Neuronal stem cell (in vitro differentiated cells): ENCODE measurements around the gene IFIT1B.
"Not testable (repeated sequence)": the region's sequence is repeated elsewhere in the genome, so short reads cannot be mapped to it uniquely, and the experiment has no call there.

ENCODE experiments used
- DNase-seq: peaks from one replicate; pipeline ENCODE4 v3.0.0-alpha.2; 2013; ENCODE audit warnings: low spot score
- H2AFZ ChIP-seq: one replicate; pipeline ENCODE4 v1.6.1; 2013; ENCODE audit warnings: mild to moderate bottlenecking, low read length, inconsistent platforms
- H2AK5ac ChIP-seq: 2 replicates; pipeline ENCODE4 v1.6.1; 2013; ENCODE audit warnings: low read depth, mild to moderate bottlenecking, inconsistent platforms, low read length, moderate library complexity, mixed read lengths
- H2BK120ac ChIP-seq: 2 replicates; pipeline ENCODE4 v1.6.1; 2013; ENCODE audit warnings: low read depth, mild to moderate bottlenecking, inconsistent platforms, low read length, moderate library complexity, mixed read lengths
- H2BK12ac ChIP-seq: one replicate; pipeline ENCODE4 v1.6.1; 2013; ENCODE audit warnings: low read length, inconsistent platforms
- H2BK15ac ChIP-seq: 2 replicates; pipeline ENCODE4 v1.6.1; 2013; ENCODE audit warnings: mild to moderate bottlenecking, low read length, inconsistent platforms, mixed read lengths
- H2BK5ac ChIP-seq: one replicate; pipeline ENCODE4 v1.6.1; 2013; ENCODE audit warnings: inconsistent platforms, mild to moderate bottlenecking, low read length, moderate library complexity
- H3K14ac ChIP-seq: one replicate; pipeline ENCODE4 v1.6.1; 2013; ENCODE audit warnings: low read length, inconsistent platforms
- H3K18ac ChIP-seq: 2 replicates; pipeline ENCODE4 v1.6.1; 2013; ENCODE audit warnings: low read length, inconsistent platforms
- H3K23ac ChIP-seq: 2 replicates; pipeline ENCODE4 v1.6.1; 2013; ENCODE audit warnings: low read depth, mild to moderate bottlenecking, mixed read lengths, low read length, inconsistent platforms; ENCODE audit not compliant: poor library complexity
- H3K27ac ChIP-seq: replicated peaks from 3 replicates; pipeline ENCODE4 v1.5.1; 2013; ENCODE audit warnings: low read length, inconsistent platforms
- H3K27me3 ChIP-seq, 3 experiments: 2 replicates each; pipeline ENCODE4 v1.6.1; 2013; ENCODE audit warnings: low read length in 3 of 3, mild to moderate bottlenecking in 2 of 3, inconsistent platforms in 1 of 3, low read depth in 1 of 3, mixed read lengths in 1 of 3, moderate library complexity in 1 of 3; ENCODE audit not compliant: control insufficient read depth in 3 of 3, insufficient read depth in 3 of 3
- H3K36me3 ChIP-seq, 2 donors: replicated peaks in 1 of 2; 2 replicates each; pipeline ENCODE4 v1.6.1; 2013; ENCODE audit warnings: low read length in 2 of 2; ENCODE audit not compliant: control insufficient read depth in 2 of 2, insufficient read depth in 2 of 2
- H3K4ac ChIP-seq: 2 replicates; pipeline ENCODE4 v1.6.1; 2013; ENCODE audit warnings: inconsistent platforms, mild to moderate bottlenecking, low read length, moderate library complexity
- H3K4me1 ChIP-seq, 2 donors: 1 replicate in 1 of 2; 2 replicates in 1 of 2; pipeline ENCODE4 v1.6.1; 2013; ENCODE audit warnings: low read length in 2 of 2, low read depth in 1 of 2; ENCODE audit not compliant: control insufficient read depth in 2 of 2, insufficient read depth in 1 of 2
- H3K4me2 ChIP-seq: one replicate; pipeline ENCODE4 v1.6.1; 2013; ENCODE audit warnings: mild to moderate bottlenecking, low read length, inconsistent platforms; ENCODE audit not compliant: insufficient read depth, poor library complexity, severe bottlenecking
- H3K4me3 ChIP-seq, 2 donors: 2 replicates each; pipeline ENCODE4 v1.5.1; 2013; ENCODE audit warnings: low read length in 2 of 2, mild to moderate bottlenecking in 2 of 2, inconsistent platforms in 1 of 2, moderate library complexity in 1 of 2
- H3K79me1 ChIP-seq: one replicate; pipeline ENCODE4 v1.6.1; 2013; ENCODE audit warnings: low read depth, mild to moderate bottlenecking, inconsistent platforms, low read length, moderate library complexity
- H3K9ac ChIP-seq: one replicate; pipeline ENCODE4 v1.6.1; 2013; ENCODE audit warnings: mild to moderate bottlenecking, low read depth, low read length, inconsistent platforms; ENCODE audit not compliant: poor library complexity
- H3K9me3 ChIP-seq, 2 donors: replicated peaks in 1 of 2; 2 replicates each; pipeline versions ENCODE3 to v1.6.1; 2013; ENCODE audit warnings: low read length in 2 of 2, mild to moderate bottlenecking in 2 of 2, inconsistent platforms in 1 of 2, low read depth in 1 of 2, mixed read lengths in 1 of 2, moderate library complexity in 1 of 2; ENCODE audit not compliant: control insufficient read depth in 2 of 2, insufficient read depth in 1 of 2
- H4K8ac ChIP-seq: one replicate; pipeline ENCODE4 v1.6.1; 2013; ENCODE audit warnings: low read depth, mild to moderate bottlenecking, inconsistent platforms, low read length, moderate library complexity
- H4K91ac ChIP-seq: one replicate; pipeline ENCODE4 v1.6.1; 2013; ENCODE audit warnings: low read length, low read depth, mild to moderate bottlenecking, inconsistent platforms; ENCODE audit not compliant: poor library complexity
- WGBS, 2 donors: extraction: QIAGEN DNeasy Blood & Tissue Kit; methylation state at CpG; one replicate each; pipeline ENCODE4 v1.1.7; 2013; ENCODE audit warnings: missing lambda C conversion rate in 2 of 2, mixed read lengths in 1 of 2; ENCODE audit not compliant: insufficient read length in 2 of 2, insufficient replicate concordance in 1 of 2; ENCODE audit errors: extremely low coverage in 2 of 2; 5-methylcytosine and 5-hydroxymethylcytosine counted together

Gene IFIT1B

DNA sequence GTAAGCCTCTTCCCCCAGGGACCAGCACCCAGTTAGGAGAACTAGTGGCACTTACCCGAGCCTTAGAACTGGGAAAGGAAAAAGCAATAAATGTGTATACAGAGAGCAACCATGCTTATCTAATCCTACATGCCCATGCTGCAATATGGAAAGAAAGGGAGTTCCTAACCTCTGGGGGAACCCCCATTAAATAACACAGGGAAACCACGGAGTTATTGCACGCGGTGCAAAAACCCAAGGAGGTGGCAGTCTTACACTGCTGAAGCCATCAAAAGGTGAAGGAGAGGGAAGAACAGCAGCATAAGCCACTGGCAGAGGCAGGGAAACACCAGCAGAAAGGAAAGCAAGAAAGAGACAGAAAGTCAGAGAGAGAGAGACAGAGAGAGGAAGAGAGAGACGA is 32.7 kb downstream of the IFIT1B start:
- H3K23ac ChIP-seq, H4K8ac ChIP-seq, H3K27ac ChIP-seq, H3K18ac ChIP-seq, H2AFZ ChIP-seq, H2BK15ac ChIP-seq, H4K91ac ChIP-seq, H3K4ac ChIP-seq, H3K27me3 ChIP-seq, DNase-seq, H2AK5ac ChIP-seq, H3K4me3 ChIP-seq, H2BK5ac ChIP-seq, H2BK12ac ChIP-seq, H3K79me1 ChIP-seq, H3K9ac ChIP-seq, H3K4me2 ChIP-seq, H2BK120ac ChIP-seq, H3K4me1 ChIP-seq, H3K36me3 ChIP-seq, H3K14ac ChIP-seq, H3K9me3 ChIP-seq: not testable (repeated sequence)
- no CpG with 5 or more reads among the region's 5 CpGs for WGBS, 2 donors

DNA sequence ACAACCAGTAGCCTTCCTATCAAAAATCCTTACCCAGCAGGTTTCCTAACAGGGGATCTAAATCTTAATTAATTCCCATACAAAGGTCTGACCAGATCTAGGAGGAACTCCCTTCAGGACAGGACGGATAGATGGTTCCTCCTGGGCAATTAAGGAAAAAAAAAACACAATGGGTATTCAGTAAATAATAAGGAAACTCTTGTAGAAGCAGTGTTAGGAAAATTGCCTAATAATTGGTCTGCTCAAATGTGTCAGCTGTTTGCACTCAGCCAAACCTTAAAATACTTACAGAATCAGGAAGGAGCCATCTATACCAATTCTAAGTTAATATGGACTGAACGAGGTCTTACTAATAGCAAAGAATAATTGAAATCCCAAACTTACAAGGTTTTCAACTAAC is 33.3 kb downstream of the IFIT1B start:
- not testable (repeated sequence) for H2BK15ac ChIP-seq, H3K9ac ChIP-seq, H4K91ac ChIP-seq, H2AFZ ChIP-seq, H3K36me3 ChIP-seq, H3K27me3 ChIP-seq, H3K79me1 ChIP-seq, H2AK5ac ChIP-seq, DNase-seq, H3K4me1 ChIP-seq, H2BK5ac ChIP-seq, H2BK12ac ChIP-seq, H3K23ac ChIP-seq, H3K4me2 ChIP-seq, H3K4me3 ChIP-seq, H3K9me3 ChIP-seq, H3K4ac ChIP-seq, H4K8ac ChIP-seq, H2BK120ac ChIP-seq, H3K18ac ChIP-seq, H3K14ac ChIP-seq, H3K27ac ChIP-seq
- no CpG with 5 or more reads among the region's 2 CpGs for WGBS, 2 donors

DNA sequence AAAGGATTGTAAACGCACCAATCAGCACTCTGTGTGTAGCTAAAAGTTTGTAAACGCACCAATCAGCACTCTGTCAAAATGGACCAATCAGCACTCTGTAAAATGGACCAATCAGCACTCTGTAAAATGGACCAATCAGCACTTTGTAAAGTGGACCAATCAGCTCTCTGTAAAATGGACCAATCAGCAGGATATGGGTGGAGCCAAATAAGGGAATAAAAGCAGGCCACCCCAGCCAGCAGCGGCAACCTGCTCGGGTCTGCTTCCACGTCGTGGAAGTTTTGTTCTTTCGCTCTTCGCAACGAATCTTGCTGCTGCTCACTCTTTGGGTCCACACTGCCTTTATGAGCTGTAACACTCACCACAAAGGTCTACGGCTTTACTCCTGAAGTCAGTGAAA is 34.4 kb downstream of the IFIT1B start:
- H2AFZ ChIP-seq, DNase-seq, H2BK5ac ChIP-seq, H3K27ac ChIP-seq, H3K14ac ChIP-seq, H3K18ac ChIP-seq, H2BK12ac ChIP-seq, H3K4me3 ChIP-seq, H3K4me2 ChIP-seq, H3K9ac ChIP-seq, H3K23ac ChIP-seq, H3K79me1 ChIP-seq, H3K9me3 ChIP-seq, H3K27me3 ChIP-seq, H3K4ac ChIP-seq, H2BK15ac ChIP-seq, H2AK5ac ChIP-seq, H2BK120ac ChIP-seq, H3K36me3 ChIP-seq, H3K4me1 ChIP-seq, H4K8ac ChIP-seq: not testable (repeated sequence)
- WGBS, 2 donors: no CpG with 5 or more reads among the region's 10 CpGs
- H4K91ac ChIP-seq: peak overlapping the region; percentile 3

DNA sequence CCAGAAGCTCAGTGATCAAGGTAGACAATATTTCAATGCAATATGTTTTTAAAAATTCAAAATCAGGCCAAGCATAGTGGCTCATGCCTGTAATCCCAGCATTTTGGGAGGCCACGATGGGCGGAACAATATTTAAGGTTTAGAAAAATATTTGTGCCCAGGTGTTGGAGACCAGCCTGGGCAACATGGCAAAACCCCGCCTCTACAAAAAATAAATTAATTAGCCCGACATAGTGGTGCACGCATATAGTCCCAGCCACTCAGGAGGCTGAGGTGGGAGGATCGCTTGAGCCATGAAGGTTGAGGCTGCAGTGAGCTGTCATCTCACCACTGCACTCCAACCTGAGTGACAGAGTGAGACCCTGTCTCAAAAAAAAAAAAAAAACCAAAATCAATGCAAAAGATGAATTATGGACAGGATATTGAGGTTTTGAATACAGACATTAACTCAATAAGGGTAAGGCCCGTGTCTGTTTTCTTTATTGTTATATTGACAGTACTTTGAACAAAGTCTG is 35.6 kb downstream of the IFIT1B start:
- no peak overlapping the region for H3K18ac ChIP-seq
- no peak overlapping the region for H3K23ac ChIP-seq
- DNase-seq: no peak
- H3K4ac ChIP-seq: no peak overlapping the region
- peaks cover 5 to 14% of the 10 kb centered on the region in 2 donors for H3K36me3 ChIP-seq
- no peak overlapping the region for H3K14ac ChIP-seq
- H4K8ac ChIP-seq: no peak overlapping the region
- peaks cover 0 to 4% of the 10 kb centered on the region in 2 donors for H3K4me1 ChIP-seq
- H2AK5ac ChIP-seq: no peak overlapping the region
- no peak overlapping the region for H2BK15ac ChIP-seq
- no peaks in the 10 kb centered on the region for H3K79me1 ChIP-seq
- H4K91ac ChIP-seq: no peak overlapping the region
- H3K4me3 ChIP-seq: peak overlapping the region in 1 of 2 donors; percentile 87
- H3K4me2 ChIP-seq: no peak overlapping the region
- no peak overlapping the region for H2BK120ac ChIP-seq
- peaks cover 0 to 9% of the 10 kb centered on the region in 2 donors for H3K9me3 ChIP-seq
- H3K9ac ChIP-seq: no peak overlapping the region
- no peak overlapping the region for H2BK5ac ChIP-seq
- no CpG with 5 or more reads among the region's 7 CpGs for WGBS, 2 donors
- H3K27ac ChIP-seq: no peak overlapping the region
- H3K27me3 ChIP-seq: no peaks in the 10 kb centered on the region
- H2AFZ ChIP-seq: peak overlapping the region; percentile 99
- H2BK12ac ChIP-seq: no peak overlapping the region
